SJCRH30 (cell line): ENCODE measurements around the gene USP49. TPM values are rescaled to one million over a fixed set of nuclear protein-coding genes. Genes with fewer than 3 reads are reported as not detected.

Experiments used
- DNase-seq, 2 experiments: peaks; one replicate each; pipeline ENCODE4 v3.0.0-alpha.2; 2015 to 2020
- H3K27ac ChIP-seq: fragments of 250-450 bp; sonication (Bioruptor Pico); 2 replicates; pipeline ENCODE4 v1.5.1; 2020; ENCODE audit warnings: mild to moderate bottlenecking, moderate library complexity
- H3K27me3 ChIP-seq: fragments of 250-450 bp; sonication (Bioruptor Pico); 2 replicates; pipeline ENCODE4 v1.5.1; 2020; ENCODE audit warnings: mild to moderate bottlenecking, moderate library complexity
- H3K36me3 ChIP-seq: fragments of 250-450 bp; sonication (Bioruptor Pico); 2 replicates; pipeline ENCODE4 v1.5.1; 2020; ENCODE audit warnings: mild to moderate bottlenecking, moderate library complexity
- H3K4me1 ChIP-seq: fragments of 250-450 bp; sonication (Bioruptor Pico); 2 replicates; pipeline ENCODE4 v1.5.1; 2020; ENCODE audit warnings: mild to moderate bottlenecking, moderate library complexity
- H3K4me3 ChIP-seq: fragments of 250-450 bp; sonication (Bioruptor Pico); 2 replicates; pipeline ENCODE4 v1.5.1; 2020; ENCODE audit warnings: mild to moderate bottlenecking, moderate library complexity
- H3K9me3 ChIP-seq: fragments of 250-450 bp; sonication (Bioruptor Pico); replicated peaks from 2 replicates; pipeline ENCODE4 v1.5.1; 2020; ENCODE audit warnings: mild to moderate bottlenecking, moderate library complexity
- total RNA-seq: library from RNA; depleted of rRNA; stranded (reverse); fragments of >200 nt; shearing (Covaris generic); gene quantifications from 2 replicates; pipeline ENCODE4 v1.2.3, GENCODE V29; 2014

Gene USP49
- total RNA-seq, 1 experiment from 2014 or later: 7.3 TPM

- no peak overlapping the region for H3K4me3 ChIP-seq
- no peaks in the 10 kb centered on the region for H3K27me3 ChIP-seq
- H3K4me1 ChIP-seq: peaks cover 15% of the 10 kb centered on the region
- no peaks in the 10 kb centered on the region for H3K9me3 ChIP-seq
- DNase-seq: no peak
- no peak overlapping the region for H3K27ac ChIP-seq
- H3K36me3 ChIP-seq: no peaks in the 10 kb centered on the region
Observed at GRCh38 chr6:41759106-41759904, 135.9 kb downstream of the USP49 start.

GRCh38 chr6:41758641-41759035 is 136.5 kb downstream of the USP49 start:
- no peak for DNase-seq

GRCh38 chr6:41757931-41758640 is 137.1 kb downstream of the USP49 start:
- Histone ChIP-seq H3K27ac (no peak overlapping the region), H3K36me3 (no peaks in the 10 kb centered on the region), H3K27me3 (no peaks in the 10 kb centered on the region), H3K4me3 (no peak overlapping the region), H3K4me1 (peaks cover 12% of the 10 kb centered on the region), H3K9me3 (no peaks in the 10 kb centered on the region)
- DNase-seq: no peak

More at GRCh38 chr6:41758641-41759035, 136.5 kb downstream of the USP49 start:
- Histone ChIP-seq H3K36me3 (no peaks in the 10 kb centered on the region), H3K4me1 (peaks cover 15% of the 10 kb centered on the region), H3K27me3 (no peaks in the 10 kb centered on the region), H3K9me3 (no peaks in the 10 kb centered on the region), H3K27ac (no peak overlapping the region), H3K4me3 (no peak overlapping the region)

- DNase-seq: peak; percentile 65 to 71
- no peaks in the 10 kb centered on the region for H3K9me3 ChIP-seq
- H3K4me3 ChIP-seq: no peak overlapping the region
- no peaks in the 10 kb centered on the region for H3K36me3 ChIP-seq
- H3K27ac ChIP-seq: no peak overlapping the region
- H3K4me1 ChIP-seq: peaks cover 12% of the 10 kb centered on the region
- H3K27me3 ChIP-seq: no peaks in the 10 kb centered on the region
Observed at GRCh38 chr6:41757271-41757670, 137.9 kb downstream of the USP49 start.

GRCh38 chr6:41756354-41756753 is 138.8 kb downstream of the USP49 start:
- Histone ChIP-seq H3K9me3 (no peaks in the 10 kb centered on the region), H3K4me3 (no peak overlapping the region), H3K36me3 (no peaks in the 10 kb centered on the region), H3K27me3 (no peaks in the 10 kb centered on the region), H3K27ac (no peak overlapping the region), H3K4me1 (peaks cover 12% of the 10 kb centered on the region)
- no peak for DNase-seq

- DNase-seq: no peak
- Histone ChIP-seq H3K27ac (no peak overlapping the region), H3K4me1 (peaks cover 12% of the 10 kb centered on the region), H3K27me3 (no peaks in the 10 kb centered on the region), H3K4me3 (no peak overlapping the region), H3K9me3 (no peaks in the 10 kb centered on the region), H3K36me3 (no peaks in the 10 kb centered on the region)
Observed at GRCh38 chr6:41755895-41756294, 139.3 kb downstream of the USP49 start.

- Histone ChIP-seq H3K9me3 (no peaks in the 10 kb centered on the region), H3K36me3 (no peaks in the 10 kb centered on the region), H3K27ac (no peak overlapping the region), H3K4me3 (no peak overlapping the region), H3K27me3 (no peaks in the 10 kb centered on the region), H3K4me1 (no peaks in the 10 kb centered on the region)
- DNase-seq: no peak
Observed at GRCh38 chr6:41750374-41750773, 144.8 kb downstream of the USP49 start.

GRCh38 chr6:41748542-41748941 is 146.6 kb downstream of the USP49 start:
- Histone ChIP-seq H3K27ac (no peak overlapping the region), H3K36me3 (no peaks in the 10 kb centered on the region), H3K4me1 (no peaks in the 10 kb centered on the region), H3K9me3 (no peaks in the 10 kb centered on the region), H3K4me3 (no peak overlapping the region), H3K27me3 (no peaks in the 10 kb centered on the region)
- DNase-seq: no peak

GRCh38 chr6:41748102-41748477 is 147.1 kb downstream of the USP49 start:
- H3K27ac ChIP-seq: no peak overlapping the region
- DNase-seq: no peak
- no peaks in the 10 kb centered on the region for H3K4me1 ChIP-seq
- no peaks in the 10 kb centered on the region for H3K36me3 ChIP-seq
- no peaks in the 10 kb centered on the region for H3K9me3 ChIP-seq
- no peak overlapping the region for H3K4me3 ChIP-seq
- no peaks in the 10 kb centered on the region for H3K27me3 ChIP-seq

GRCh38 chr6:41747256-41748101 is 147.7 kb downstream of the USP49 start, which contains the start of gene PGC:
Gene PGC, minus strand, starts transcription at chr6:41747397. Its CDS starts 63 bp downstream, at chr6:41747334.
- Histone ChIP-seq H3K9me3 (no peaks in the 10 kb centered on the region), H3K27ac (no peak within 1 kb of the TSS), H3K4me1 (no peaks in the 10 kb centered on the region), H3K27me3 (no peaks in the 10 kb centered on the region), H3K36me3 (no peaks in the 10 kb centered on the region), H3K4me3 (no peak within 1 kb of the TSS)
- no peak for DNase-seq

- H3K4me1 ChIP-seq: peaks cover 9% of the 10 kb centered on the region
- no peaks in the 10 kb centered on the region for H3K36me3 ChIP-seq
Observed at GRCh38 chr6:41746107-41746506, 149.1 kb downstream of the USP49 start.

GRCh38 chr6:41744236-41744787 is 150.9 kb downstream of the USP49 start:
- Histone ChIP-seq H3K4me3 (no peak overlapping the region), H3K4me1 (peaks cover 9% of the 10 kb centered on the region), H3K9me3 (no peaks in the 10 kb centered on the region), H3K27ac (no peak overlapping the region), H3K27me3 (0 out of 2 replicates have a peak, but pooled peaks cover 4% of the 10 kb centered on the region), H3K36me3 (no peaks in the 10 kb centered on the region)
- no peak for DNase-seq

More at GRCh38 chr6:41746107-41746506, 149.1 kb downstream of the USP49 start:
- no peak overlapping the region for H3K27ac ChIP-seq
- no peaks in the 10 kb centered on the region for H3K27me3 ChIP-seq
- no peak for DNase-seq
- H3K4me3 ChIP-seq: no peak overlapping the region
- no peaks in the 10 kb centered on the region for H3K9me3 ChIP-seq

- H3K27ac ChIP-seq: no peak overlapping the region
- no peaks in the 10 kb centered on the region for H3K36me3 ChIP-seq
- H3K9me3 ChIP-seq: no peaks in the 10 kb centered on the region
- H3K4me3 ChIP-seq: no peak overlapping the region
- no peak for DNase-seq
- 0 out of 2 replicates have a peak, but pooled peaks cover 4% of the 10 kb centered on the region for H3K27me3 ChIP-seq
- H3K4me1 ChIP-seq: peaks cover 9% of the 10 kb centered on the region
Observed at GRCh38 chr6:41743406-41744235, 151.6 kb downstream of the USP49 start.
